Upper lobe of right lung (tissue), 1 donor: Measurements from ENCODE around the gene SECTM1. TPM values are rescaled to one million over a fixed set of nuclear protein-coding genes. Genes with fewer than 3 reads are reported as not detected.

Experiments used
- ATAC-seq: fragments of 200-7000 bp; cut with Tn5 transposase; one replicate; pipeline ENCODE4 v1.9.1; 2020; ENCODE audit warnings: mild to moderate bottlenecking, moderate library complexity
- DNase-seq: peaks from one replicate; pipeline ENCODE4 v3.0.0-alpha.2; 2020
- H3K27ac ChIP-seq: fragments of 200-600 bp; one replicate; pipeline ENCODE4 v1.8.0; 2022
- H3K27me3 ChIP-seq: fragments of 200-600 bp; one replicate; pipeline ENCODE4 v1.8.0; 2022; ENCODE audit warnings: mild to moderate bottlenecking
- H3K36me3 ChIP-seq: fragments of 200-600 bp; one replicate; pipeline ENCODE4 v1.8.0; 2022
- H3K4me1 ChIP-seq: fragments of 200-600 bp; one replicate; pipeline ENCODE4 v1.8.0; 2022
- H3K4me3 ChIP-seq: fragments of 200-600 bp; one replicate; pipeline ENCODE4 v1.8.0; 2022; ENCODE audit warnings: mild to moderate bottlenecking
- H3K9me3 ChIP-seq: fragments of 200-600 bp; one replicate; pipeline ENCODE4 v1.8.0; 2022
- intact Hi-C: fragments of 100-400 bp; cut with DNase I; formaldehyde crosslinking; loops from one replicate; pipeline ENCODE4 v1.11.0; 2022
- total RNA-seq: library from RNA; stranded (reverse); fragmentation: NEBNext Ultra II Directional; extraction: Animal tissue kit (Norgen Biotek cat#: 25700); gene quantifications from one replicate; pipeline ENCODE4 v1.2.1, GENCODE V29; 2021
- TF ChIP-seq, protein P1 (sequence below): fragments of 200-600 bp; IDR thresholded peaks from one replicate; pipeline ENCODE4 v1.8.0; 2022; ENCODE audit warnings: antibody characterized with exemption
- donor health status: DM: no; HTN: yes; CAD: no; lungs with severe emphysema.

The SECTM1 gene
- total RNA-seq, 1 donor from 2014 or later = 26.4 TPM

DNA sequence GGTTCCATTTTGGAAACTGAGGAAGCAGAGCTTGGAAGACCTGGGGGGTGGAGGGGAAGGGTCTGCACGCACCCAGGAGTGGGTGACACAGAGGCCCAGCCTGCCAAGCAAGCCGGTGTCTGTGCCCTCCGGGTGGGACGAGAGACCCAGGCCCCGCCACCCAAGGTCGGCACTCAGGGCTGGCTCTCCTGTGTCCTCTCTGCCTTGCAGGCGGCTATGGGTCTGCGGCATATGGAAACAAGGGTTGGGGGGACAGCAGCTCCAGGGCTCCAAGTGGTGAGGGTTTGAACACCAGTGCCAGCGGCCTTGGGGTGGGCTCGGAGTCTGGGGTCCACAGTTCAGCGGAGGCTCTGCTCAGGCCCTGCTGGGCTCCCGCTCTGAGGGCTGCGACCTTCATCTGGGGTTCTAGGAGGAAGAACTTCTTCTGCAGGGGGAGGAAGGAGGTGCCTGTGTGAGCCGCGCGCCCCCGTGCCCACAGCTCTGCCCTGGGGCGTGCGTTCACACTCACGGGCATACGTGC is 11.6 kb downstream of the SECTM1 start:
- Histone ChIP-seq H3K4me3 (no peak overlapping the region), H3K27ac (no peak overlapping the region), H3K4me1 (peaks cover 8% of the 10 kb centered on the region), H3K36me3 (no peaks in the 10 kb centered on the region), H3K27me3 (no peaks in the 10 kb centered on the region), H3K9me3 (no peaks in the 10 kb centered on the region)
- intact Hi-C loops = loop anchor here (5.0 kb wide), 1 partner anchor 85 kb away; no protein-coding TSS in a partner anchor
- peak; percentile 61 for DNase-seq
- ATAC-seq = no peak
- TF ChIP-seq, protein P1, sequence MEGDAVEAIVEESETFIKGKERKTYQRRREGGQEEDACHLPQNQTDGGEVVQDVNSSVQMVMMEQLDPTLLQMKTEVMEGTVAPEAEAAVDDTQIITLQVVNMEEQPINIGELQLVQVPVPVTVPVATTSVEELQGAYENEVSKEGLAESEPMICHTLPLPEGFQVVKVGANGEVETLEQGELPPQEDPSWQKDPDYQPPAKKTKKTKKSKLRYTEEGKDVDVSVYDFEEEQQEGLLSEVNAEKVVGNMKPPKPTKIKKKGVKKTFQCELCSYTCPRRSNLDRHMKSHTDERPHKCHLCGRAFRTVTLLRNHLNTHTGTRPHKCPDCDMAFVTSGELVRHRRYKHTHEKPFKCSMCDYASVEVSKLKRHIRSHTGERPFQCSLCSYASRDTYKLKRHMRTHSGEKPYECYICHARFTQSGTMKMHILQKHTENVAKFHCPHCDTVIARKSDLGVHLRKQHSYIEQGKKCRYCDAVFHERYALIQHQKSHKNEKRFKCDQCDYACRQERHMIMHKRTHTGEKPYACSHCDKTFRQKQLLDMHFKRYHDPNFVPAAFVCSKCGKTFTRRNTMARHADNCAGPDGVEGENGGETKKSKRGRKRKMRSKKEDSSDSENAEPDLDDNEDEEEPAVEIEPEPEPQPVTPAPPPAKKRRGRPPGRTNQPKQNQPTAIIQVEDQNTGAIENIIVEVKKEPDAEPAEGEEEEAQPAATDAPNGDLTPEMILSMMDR = no peak

DNA sequence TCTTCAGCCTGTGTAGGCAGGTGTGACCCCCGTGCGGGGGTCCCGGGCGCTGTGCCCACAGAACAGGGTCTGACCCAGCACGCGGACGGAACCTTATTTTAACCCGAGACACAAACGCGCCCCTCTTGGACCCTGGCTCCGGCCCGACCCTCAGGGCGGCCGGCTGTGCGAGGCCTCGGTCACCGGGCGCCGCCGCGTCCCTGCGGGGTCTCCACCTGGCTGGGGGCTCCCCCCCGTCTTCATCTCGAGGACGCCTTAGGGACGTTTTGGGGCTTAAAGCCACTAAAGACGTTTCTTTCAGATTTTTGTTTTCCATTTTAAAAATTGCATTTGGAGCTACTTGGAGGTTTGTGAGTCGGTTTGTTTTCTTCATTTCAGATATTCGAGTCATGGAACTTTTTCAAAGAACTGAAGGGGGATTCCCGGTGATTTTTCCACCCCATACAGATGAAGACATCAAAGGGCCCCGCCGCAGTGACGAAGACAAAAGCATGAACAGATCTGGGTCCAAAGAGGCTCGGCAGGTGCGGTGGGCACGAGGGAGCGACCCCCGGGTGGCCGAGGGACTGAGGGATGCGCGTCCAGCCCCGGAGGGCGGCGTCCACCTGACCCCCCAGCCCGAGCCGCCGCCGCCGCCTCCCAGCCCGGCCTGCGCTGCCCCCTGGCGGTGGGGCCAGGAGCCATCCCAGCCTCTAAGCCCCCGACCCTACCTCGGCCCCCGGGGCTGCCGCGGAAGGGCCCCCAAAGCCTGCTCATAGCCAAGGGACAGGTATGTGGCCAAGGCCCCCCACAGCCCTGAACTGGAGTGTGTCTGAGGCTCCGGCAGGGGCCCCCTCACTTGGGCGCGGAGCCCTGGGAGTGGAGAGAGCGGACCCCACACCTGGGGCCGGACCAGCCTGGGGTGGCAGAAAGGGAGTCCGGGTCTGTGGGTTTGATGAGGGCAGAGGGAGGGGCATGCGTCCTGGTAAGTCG is 12.3 kb downstream of the SECTM1 start:
- TF ChIP-seq, protein P1 = peak; percentile 86
- Histone ChIP-seq H3K36me3 (no peaks in the 10 kb centered on the region), H3K4me3 (no peak overlapping the region), H3K27me3 (no peaks in the 10 kb centered on the region), H3K9me3 (no peaks in the 10 kb centered on the region), H3K27ac (no peak overlapping the region), H3K4me1 (peaks cover 9% of the 10 kb centered on the region)
- DNase-seq (peak; percentile 77), ATAC-seq (peak; percentile 63)
- intact Hi-C loops = loop anchor here (5.0 kb wide), 1 partner anchor 84 kb away; no protein-coding TSS in a partner anchor

DNA sequence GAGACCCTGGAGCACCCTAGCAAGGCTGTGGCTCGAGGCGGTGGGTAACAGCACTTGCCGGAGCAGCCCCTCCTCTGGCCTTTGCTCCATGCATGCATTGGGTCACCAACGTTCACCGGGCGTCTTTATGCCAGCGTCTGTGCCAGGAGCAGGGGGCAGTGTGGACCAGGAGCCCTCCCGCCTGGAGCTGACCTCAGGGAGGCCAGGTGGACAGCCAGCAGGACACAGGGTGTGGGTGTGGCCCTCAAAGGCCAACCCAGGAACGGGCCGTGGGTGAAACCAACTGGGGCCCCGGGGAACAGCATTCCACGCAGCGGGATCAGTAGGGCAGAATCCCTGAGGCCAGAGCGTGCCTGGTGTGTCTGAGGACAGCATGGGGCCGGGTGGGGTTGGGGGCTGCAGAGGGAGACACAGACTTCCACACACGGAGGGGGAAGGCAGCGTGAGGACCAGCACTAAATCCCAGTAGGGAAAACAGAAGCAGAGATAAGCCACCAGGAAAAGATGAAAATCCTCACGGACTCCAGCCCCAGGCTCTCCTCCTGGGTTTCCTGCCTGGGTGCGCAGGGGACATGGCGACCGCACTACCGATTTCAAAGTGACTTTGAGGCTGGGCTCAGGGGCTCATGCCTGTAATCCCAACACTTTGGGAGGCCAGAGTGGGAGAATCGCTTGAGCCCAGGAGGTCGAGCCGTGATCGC is 13.3 kb downstream of the SECTM1 start:
- Histone ChIP-seq H3K36me3 (no peaks in the 10 kb centered on the region), H3K27me3 (peaks cover 8% of the 10 kb centered on the region), H3K4me3 (no peak overlapping the region), H3K9me3 (no peaks in the 10 kb centered on the region), H3K27ac (no peak overlapping the region), H3K4me1 (peaks cover 18% of the 10 kb centered on the region)
- no peak for ATAC-seq
- TF ChIP-seq, protein P1 = no peak
- intact Hi-C loops = loop anchor here (5.0 kb wide), 1 partner anchor 83 kb away; no protein-coding TSS in a partner anchor
- DNase-seq = peak; percentile 64

DNA sequence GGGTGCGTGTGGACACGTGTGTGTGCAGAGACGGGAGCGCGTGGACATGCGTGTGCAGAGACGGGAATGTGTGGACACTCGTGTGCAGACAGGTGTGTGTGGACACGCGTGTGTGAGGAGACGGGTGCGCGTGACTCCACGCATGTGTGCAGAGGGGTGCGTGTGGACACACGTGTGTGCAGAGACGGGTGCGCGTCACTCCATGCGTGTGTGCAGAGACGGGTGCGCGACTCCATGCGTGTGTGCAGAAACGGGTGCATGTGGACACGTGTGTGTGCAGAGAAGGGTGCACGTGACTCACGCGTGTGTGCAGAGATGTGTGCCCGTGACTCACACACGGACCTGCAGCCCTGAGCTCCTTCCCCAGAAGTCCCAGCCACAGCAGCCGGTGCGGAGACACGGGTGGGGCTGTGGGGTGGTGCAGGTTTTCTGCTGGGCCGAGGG is 13.9 kb downstream of the SECTM1 start:
- intact Hi-C loops = loop anchor here (5.0 kb wide), 1 partner anchor 82 kb away; no protein-coding TSS in a partner anchor
- Histone ChIP-seq H3K27me3 (peaks cover 15% of the 10 kb centered on the region), H3K27ac (no peak overlapping the region), H3K4me1 (peaks cover 19% of the 10 kb centered on the region), H3K36me3 (no peaks in the 10 kb centered on the region), H3K9me3 (no peaks in the 10 kb centered on the region), H3K4me3 (no peak overlapping the region)
- TF ChIP-seq, protein P1 = no peak
- ATAC-seq (no peak), DNase-seq (peak; percentile 60)

DNA sequence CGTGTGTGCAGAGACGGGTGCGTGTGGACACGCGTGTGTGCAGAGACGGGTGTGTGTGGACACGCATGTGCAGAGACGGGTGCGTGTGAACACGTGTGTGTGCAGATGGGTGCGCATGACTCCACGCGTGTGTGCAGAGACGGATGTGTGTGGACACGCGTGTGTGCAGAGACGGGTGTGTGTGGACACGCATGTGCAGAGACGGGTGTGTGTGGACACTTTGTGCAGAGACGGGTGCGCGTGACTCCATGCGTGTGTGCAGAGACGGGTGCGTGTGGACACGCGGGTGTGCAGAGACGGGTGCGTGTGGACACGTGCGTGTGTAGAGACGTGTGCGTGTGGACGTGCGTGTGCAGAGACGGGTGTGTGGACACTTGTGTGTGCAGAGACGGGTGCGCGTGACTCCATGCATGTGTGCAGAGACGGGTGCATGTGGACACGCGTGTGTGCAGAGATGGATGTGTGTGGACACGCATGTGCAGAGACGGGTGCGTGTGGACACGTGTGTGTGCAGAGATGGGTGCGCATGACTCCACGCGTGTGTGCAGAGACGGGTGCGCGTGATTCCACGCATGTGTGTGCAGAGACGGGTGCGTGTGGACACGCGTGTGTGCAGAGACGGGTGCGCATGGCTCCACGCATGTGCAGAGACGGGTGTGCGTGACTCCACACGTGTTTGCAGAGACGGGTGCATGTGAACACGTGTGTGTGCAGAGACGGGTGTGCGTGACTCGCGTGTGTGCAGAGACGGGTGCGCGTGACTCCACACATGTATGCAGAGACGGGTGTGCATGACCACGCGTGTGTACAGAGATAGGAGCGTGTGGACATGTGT is 14.6 kb downstream of the SECTM1 start:
- ATAC-seq = no peak
- no peak overlapping the region for H3K4me3 ChIP-seq
- intact Hi-C loops = no loop called here
- no peaks in the 10 kb centered on the region for H3K36me3 ChIP-seq
- H3K27me3 ChIP-seq = peaks cover 21% of the 10 kb centered on the region
- H3K27ac ChIP-seq = no peak overlapping the region
- H3K4me1 ChIP-seq = peaks cover 19% of the 10 kb centered on the region
- TF ChIP-seq, protein P1 = no peak
- no peaks in the 10 kb centered on the region for H3K9me3 ChIP-seq
- DNase-seq = no peak
